Measurements from ENCODE around the gene DNAI2. TPM values are rescaled to one million over a fixed set of nuclear protein-coding genes. Genes with fewer than 3 reads are reported as not detected.

The DNAI2 gene
- total RNA-seq, 1 donor from 2014 or later = not detected

DNA sequence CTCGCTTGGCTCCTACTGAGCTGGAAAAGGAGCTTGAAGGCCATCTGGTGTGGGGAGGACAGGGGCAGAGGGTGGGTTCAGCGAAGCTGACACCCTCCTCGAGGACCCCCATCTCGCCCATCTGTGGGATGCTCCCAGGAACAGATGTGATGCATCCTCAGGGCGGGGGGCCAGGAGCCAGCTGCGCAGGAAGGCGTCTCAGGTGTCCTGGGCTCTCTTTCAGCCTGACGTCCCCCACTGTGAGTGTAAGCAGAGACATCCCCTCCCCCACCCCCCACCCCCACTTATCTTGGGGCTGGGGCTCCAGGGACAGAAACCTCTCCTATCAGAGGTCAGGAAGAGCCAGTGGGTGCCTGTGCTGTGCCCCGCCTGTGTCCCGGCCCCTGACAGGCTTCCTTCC is 68.2 kb downstream of the DNAI2 start:
- no peak for DNase-seq

DNA sequence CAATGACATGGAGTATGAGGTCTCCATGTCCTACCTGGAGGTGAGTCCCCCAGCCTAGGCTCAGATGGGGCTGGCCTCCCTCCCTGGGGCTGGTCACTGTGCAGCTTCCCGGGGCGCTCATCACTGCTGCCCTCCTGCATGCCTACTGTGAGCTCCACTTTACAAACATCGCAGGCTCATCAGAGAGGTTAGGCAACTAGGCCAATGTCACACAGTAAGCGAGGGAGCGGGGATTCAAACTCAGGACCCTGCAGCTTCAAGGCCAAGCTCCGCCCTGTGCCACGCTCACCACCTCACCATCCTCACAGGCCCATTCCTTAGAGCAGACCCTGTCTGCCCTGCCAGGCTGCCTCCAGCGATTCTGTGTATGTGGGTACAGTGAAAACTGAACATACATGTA is 69.1 kb downstream of the DNAI2 start:
- no peak for DNase-seq

- no peak for DNase-seq
Observed at GRCh38 chr17:74343526-74344284, 69.7 kb downstream of the DNAI2 start.

- no peak for DNase-seq
Observed at GRCh38 chr17:74344658-74345057, 70.6 kb downstream of the DNAI2 start.

- DNase-seq = no peak
Observed at GRCh38 chr17:74345433-74346241, 71.6 kb downstream of the DNAI2 start.

- no peak for DNase-seq
Observed at GRCh38 chr17:74347646-74348045, 73.6 kb downstream of the DNAI2 start.

DNA sequence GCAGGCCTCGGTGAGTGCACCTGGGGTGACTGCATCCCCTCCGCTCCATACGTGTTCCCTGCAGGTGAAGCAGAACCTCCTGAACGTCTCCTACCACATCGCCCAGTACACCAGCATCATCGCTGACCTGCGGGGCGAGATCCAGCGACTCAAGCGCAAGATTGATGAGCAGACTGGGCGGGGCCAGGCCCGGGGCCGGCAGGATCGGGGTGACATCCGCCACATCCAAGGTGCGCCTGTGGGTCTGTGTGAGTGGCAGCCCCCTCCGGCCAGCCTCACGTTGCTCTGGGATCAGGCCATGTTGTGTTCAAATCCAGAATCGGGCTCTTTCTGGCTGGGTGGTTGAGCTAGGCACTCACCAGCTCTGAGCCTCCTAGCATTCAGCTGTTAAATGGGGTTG is 75.1 kb downstream of the DNAI2 start:
- DNase-seq = no peak

DNA sequence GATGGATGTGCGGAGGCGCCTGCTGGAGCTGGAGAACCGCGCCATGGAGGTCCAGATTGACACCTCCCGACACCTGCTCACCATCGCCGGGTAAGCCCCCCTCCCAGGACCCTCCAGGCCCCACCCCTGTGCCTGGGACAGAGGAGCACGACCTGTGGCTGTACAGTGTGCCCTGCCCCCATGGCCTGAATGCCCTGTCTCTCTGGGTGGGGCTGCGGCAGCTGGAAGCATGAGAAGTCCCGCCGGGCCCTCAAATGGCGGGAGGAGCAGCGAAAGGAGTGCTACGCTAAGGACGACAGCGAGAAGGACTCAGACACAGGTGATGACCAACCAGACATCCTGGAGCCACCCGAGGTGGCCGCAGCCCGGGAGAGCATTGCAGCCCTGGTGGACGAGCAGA is 76.5 kb downstream of the DNAI2 start:
- DNase-seq = no peak

GRCh38 chr17:74351552-74352210 is 77.6 kb downstream of the DNAI2 start:
- no peak for DNase-seq

GRCh38 chr17:74353446-74354060 is 79.5 kb downstream of the DNAI2 start:
- DNase-seq = no peak

GRCh38 chr17:74354123-74354522 is 80.1 kb downstream of the DNAI2 start:
- DNase-seq = no peak

- no peak for DNase-seq
Observed at GRCh38 chr17:74354561-74354960, 80.5 kb downstream of the DNAI2 start.

DNA sequence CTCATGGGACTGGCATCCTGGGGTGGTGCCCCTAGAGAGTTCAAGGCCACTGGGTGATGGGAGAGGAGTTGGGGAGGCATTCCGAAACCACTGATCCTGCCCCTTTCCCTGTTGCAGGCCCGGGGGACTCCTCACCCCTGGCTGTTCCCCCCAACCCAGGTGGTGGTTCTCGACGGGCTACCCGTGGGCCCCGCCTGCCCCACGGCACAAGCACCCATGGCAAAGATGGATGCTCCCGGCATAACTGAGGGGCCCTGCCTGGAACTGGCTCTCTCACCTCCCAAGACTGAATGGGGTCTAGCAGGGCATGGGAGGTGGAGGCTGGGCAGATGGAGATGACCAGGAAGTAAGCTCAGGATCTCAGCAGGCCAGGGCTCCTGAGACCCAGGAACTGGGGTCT is 81.0 kb downstream of the DNAI2 start:
- no peak for DNase-seq

DNA sequence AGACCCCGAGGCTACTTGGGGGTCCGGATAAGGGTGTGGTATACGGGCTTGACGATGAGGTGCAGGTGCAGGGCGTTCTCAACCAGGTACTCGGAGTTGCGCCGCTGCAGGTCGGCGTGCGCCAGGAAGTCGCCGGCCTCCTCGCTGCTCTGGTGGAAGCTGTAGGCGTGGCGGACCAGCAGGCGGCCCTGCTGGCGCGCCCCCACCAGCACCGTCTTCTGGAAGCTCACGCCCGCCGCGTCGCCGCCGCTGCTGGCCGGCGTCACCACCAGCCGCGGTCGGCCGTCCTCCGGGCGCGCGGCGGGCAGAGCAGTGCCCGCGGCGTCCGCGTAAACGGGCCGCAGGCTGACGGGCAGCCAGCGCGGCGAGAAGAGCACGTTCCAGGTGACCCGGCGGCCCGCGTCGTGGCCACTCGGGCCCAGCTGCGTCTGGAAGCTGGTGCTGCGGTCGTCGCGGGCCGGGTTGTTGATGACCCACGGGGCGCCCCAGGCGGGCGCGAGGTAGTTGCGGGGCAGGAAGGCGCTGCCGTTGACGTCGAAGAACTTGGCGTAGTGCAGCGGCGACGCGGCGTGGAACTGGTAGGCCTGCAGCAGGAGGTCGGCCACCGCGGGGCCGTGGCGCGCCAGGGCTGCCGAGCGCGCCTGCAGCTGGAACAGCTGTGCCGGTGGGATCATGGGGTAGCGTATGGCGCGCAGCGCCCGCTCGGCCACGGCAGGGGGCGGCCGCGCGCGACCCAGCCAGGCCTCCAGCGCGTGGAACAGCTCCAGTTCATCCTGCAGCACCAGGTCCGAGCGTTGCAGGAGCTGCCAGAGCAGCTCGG is 82.8 kb downstream of the DNAI2 start:
- DNase-seq = no peak

- DNase-seq = no peak
Observed at GRCh38 chr17:74357466-74357809, 83.4 kb downstream of the DNAI2 start.

DNA sequence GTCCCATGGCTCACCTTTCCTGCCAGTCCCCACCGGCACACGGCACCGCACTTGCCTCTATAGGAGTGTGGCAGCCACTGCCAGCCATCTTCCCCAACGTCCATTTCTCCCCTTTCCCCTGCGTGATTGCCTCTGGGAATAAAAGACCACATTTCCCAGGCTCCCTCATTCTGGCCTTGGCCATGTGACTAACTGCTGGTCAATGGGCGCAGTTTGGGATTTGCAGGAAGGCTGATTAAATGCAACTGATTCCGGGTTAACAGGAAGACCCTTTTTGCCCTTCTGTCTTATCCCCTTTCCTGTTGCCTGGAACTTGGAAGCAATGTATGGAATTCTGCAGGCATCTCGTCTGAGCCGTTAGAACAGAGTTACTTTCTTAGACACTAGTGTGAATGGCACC is 84.7 kb downstream of the DNAI2 start:
- DNase-seq = no peak

DNA sequence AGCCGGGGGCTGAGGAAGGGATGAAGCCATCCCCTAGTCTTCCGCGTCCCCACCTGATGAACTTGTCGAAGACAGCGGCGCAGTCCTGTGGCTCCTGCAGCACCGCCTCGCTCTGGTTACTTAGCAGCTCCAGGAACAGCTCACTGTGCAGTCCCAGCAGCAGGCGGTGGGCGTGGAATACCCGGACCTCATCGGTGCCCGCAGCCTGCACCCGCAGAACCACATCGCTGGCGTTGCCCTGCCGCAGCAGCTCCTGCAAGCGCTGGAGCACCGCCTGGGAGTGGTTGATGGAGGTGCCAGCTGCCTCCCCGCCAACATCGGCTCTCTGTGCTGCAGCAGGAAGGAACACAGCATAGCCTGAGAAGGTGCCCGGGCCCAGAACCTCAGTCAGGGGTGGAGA is 85.9 kb downstream of the DNAI2 start:
- no peak for DNase-seq

- DNase-seq = no peak
Observed at GRCh38 chr17:74360899-74361229, 86.8 kb downstream of the DNAI2 start.

DNA sequence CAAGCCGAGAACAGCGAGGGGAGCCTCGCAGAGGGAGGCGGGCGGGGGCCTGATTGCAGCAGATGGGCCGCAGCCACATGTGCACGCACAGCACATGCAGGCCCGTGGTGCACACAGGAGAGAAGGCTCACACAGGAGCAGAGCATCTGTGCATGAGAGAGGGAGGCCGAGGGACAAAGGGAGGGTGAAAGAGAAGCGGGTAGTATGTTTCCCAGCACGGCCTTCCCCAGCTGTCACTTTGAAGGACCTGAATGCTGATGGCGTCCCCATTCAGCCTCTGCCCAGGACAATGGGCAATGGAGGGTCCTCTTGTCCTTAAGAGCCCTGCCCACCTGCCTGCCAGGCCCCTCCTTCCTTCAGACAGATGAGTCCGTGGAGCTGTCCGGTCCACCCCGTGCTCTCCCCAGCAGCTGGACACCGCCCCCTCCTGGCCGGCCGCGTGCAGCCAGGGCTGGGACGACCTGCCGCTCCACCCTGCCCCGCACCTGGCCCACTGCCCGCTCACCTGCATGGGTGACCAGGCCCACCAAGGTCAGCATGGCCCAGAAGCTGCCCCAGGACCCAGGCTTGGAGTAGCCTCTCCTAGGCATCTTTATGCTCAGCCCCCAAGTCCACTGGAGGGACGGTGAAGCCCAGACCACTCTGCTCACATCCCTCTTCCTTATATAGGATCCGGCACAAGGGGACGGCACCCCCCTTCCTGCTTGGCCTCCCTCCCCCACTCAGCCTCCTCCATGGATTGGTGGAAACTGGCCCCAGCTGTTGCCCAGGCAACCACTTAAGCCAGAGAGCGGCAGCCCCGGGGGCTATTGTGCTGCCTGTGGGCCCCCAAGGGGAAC is 87.4 kb downstream of the DNAI2 start, which contains the start of gene BTBD17:
Gene BTBD17, minus strand, starts transcription at position 639 of the 839 bp plus-strand sequence. Its CDS starts 49 bp downstream, at position 590.
- DNase-seq = no peak

- DNase-seq = no peak
Observed at GRCh38 chr17:74362069-74362405, 88.0 kb downstream of the DNAI2 start.
